Mesothelial cell of epicardium (in vitro differentiated cells): ENCODE results near the gene ASMTL. TPM values are rescaled to one million over a fixed set of nuclear protein-coding genes. Genes with fewer than 3 reads are reported as not detected.
"Not testable (repeated sequence)": the region's sequence is repeated elsewhere in the genome, so short reads cannot be mapped to it uniquely, and the experiment has no call there.

Source experiments
- DNase-seq, 2 experiments: peaks; one replicate each; pipeline ENCODE4 v3.0.0; 2021; ENCODE audit warnings: low spot score in 2 of 2; ENCODE audit not compliant: unreplicated experiment in 2 of 2
- H3K27ac Mint-ChIP-seq: 2 replicates; pipeline ENCODE4 v1.8.0; 2021; ENCODE audit warnings: mixed read lengths
- H3K27me3 Mint-ChIP-seq: 2 replicates; pipeline ENCODE4 v1.8.0; 2021; ENCODE audit warnings: low read depth, mixed read lengths
- H3K36me3 Mint-ChIP-seq: 2 replicates; pipeline ENCODE4 v1.8.0; 2021; ENCODE audit warnings: mixed read lengths
- H3K4me1 Mint-ChIP-seq: 2 replicates; pipeline ENCODE4 v1.8.0; 2021; ENCODE audit warnings: mixed read lengths
- H3K4me3 Mint-ChIP-seq: 2 replicates; pipeline ENCODE4 v1.8.0; 2021; ENCODE audit warnings: mild to moderate bottlenecking, moderate library complexity, mixed read lengths
- H3K9me3 Mint-ChIP-seq: 2 replicates; pipeline ENCODE4 v1.8.0; 2021; ENCODE audit warnings: mixed read lengths
- CTCF ChIP-seq: fragments of 200-600 bp; sonication (generic); IDR thresholded peaks from one replicate; pipeline ENCODE4 v1.5.0; 2021; ENCODE audit warnings: antibody characterized with exemption; ENCODE audit not compliant: unreplicated experiment
- total RNA-seq: library from RNA; stranded (reverse); gene quantifications from 3 replicates; pipeline ENCODE4 v1.2.1, GENCODE V29; 2021

ASMTL gene
- total RNA-seq, 1 donor from 2014 or later = 31.9 TPM

GRCh38 chrX:1493877-1494510, 41.3 kb upstream of the ASMTL start:
- Mint-ChIP-seq H3K27me3 (no peaks in the 10 kb centered on the region), H3K4me1 (no peaks in the 10 kb centered on the region), H3K27ac (no peak overlapping the region), H3K4me3 (no peak overlapping the region), H3K36me3 (no peaks in the 10 kb centered on the region), H3K9me3 (peaks cover 5% of the 10 kb centered on the region)
- no peak for DNase-seq
- no peak for TF ChIP-seq CTCF

- TF ChIP-seq CTCF = no peak
- no peak overlapping the region for H3K4me3 Mint-ChIP-seq
- no peaks in the 10 kb centered on the region for H3K4me1 Mint-ChIP-seq
- no peak overlapping the region for H3K27ac Mint-ChIP-seq
- no peaks in the 10 kb centered on the region for H3K27me3 Mint-ChIP-seq
- H3K36me3 Mint-ChIP-seq = no peaks in the 10 kb centered on the region
- peaks cover 5% of the 10 kb centered on the region for H3K9me3 Mint-ChIP-seq
- DNase-seq = no peak
Observed at GRCh38 chrX:1493412-1493811, 40.7 kb upstream of the ASMTL start.

- Mint-ChIP-seq H3K27ac (no peak overlapping the region), H3K27me3 (no peaks in the 10 kb centered on the region), H3K4me1 (no peaks in the 10 kb centered on the region), H3K9me3 (peaks cover 5% of the 10 kb centered on the region), H3K36me3 (no peaks in the 10 kb centered on the region), H3K4me3 (no peak overlapping the region)
- TF ChIP-seq CTCF = no peak
- DNase-seq = no peak
Observed at GRCh38 chrX:1492421-1493012, 39.8 kb upstream of the ASMTL start.

- H3K4me3 Mint-ChIP-seq = no peak overlapping the region
- peaks cover 5% of the 10 kb centered on the region for H3K9me3 Mint-ChIP-seq
- no peak for DNase-seq
- TF ChIP-seq CTCF = no peak
- H3K27me3 Mint-ChIP-seq = no peaks in the 10 kb centered on the region
- no peaks in the 10 kb centered on the region for H3K36me3 Mint-ChIP-seq
- H3K27ac Mint-ChIP-seq = no peak overlapping the region
- no peaks in the 10 kb centered on the region for H3K4me1 Mint-ChIP-seq
Observed at GRCh38 chrX:1491851-1492349, 39.2 kb upstream of the ASMTL start.

GRCh38 chrX:1491248-1491647, 38.5 kb upstream of the ASMTL start:
- not testable (repeated sequence) for H3K27ac Mint-ChIP-seq, DNase-seq, H3K4me3 Mint-ChIP-seq, H3K27me3 Mint-ChIP-seq, H3K36me3 Mint-ChIP-seq, H3K4me1 Mint-ChIP-seq, H3K9me3 Mint-ChIP-seq

GRCh38 chrX:1490723-1491122, 38.0 kb upstream of the ASMTL start:
- not testable (repeated sequence) for H3K4me3 Mint-ChIP-seq, DNase-seq, H3K9me3 Mint-ChIP-seq, H3K27me3 Mint-ChIP-seq, H3K4me1 Mint-ChIP-seq, H3K27ac Mint-ChIP-seq, H3K36me3 Mint-ChIP-seq

GRCh38 chrX:1489354-1489753, 36.6 kb upstream of the ASMTL start:
- H3K27me3 Mint-ChIP-seq, H3K4me3 Mint-ChIP-seq, H3K36me3 Mint-ChIP-seq, H3K27ac Mint-ChIP-seq, H3K4me1 Mint-ChIP-seq, H3K9me3 Mint-ChIP-seq, DNase-seq: not testable (repeated sequence)
